Right lobe of liver (tissue), 6 donors: ENCODE data around the gene TXNIP. TPM values are rescaled to one million over a fixed set of nuclear protein-coding genes. Genes with fewer than 3 reads are reported as not detected.
"Not testable (repeated sequence)": the region's sequence is repeated elsewhere in the genome, so short reads cannot be mapped to it uniquely, and the experiment has no call there.

ENCODE experiments used
- ATAC-seq, 4 donors: fragments of 200-7000 bp; cut with Tn5 transposase; one replicate each; pipeline ENCODE4 v1.9.1; 2020; ENCODE audit warnings: mild to moderate bottlenecking in 4 of 4, moderate library complexity in 4 of 4
- DNase-seq, 3 donors: peaks; one replicate each; pipeline ENCODE4 v3.0.0-alpha.2; 2020
- H3K27ac ChIP-seq, 3 donors: fragments of 200-600 bp; one replicate each; pipeline ENCODE4 v1.8.0; 2022
- H3K27me3 ChIP-seq, 2 donors: fragments of 200-600 bp; one replicate each; pipeline ENCODE4 v1.8.0; 2022
- H3K36me3 ChIP-seq, 4 donors: fragments of 200-600 bp; sonication (generic) in 1 of 4; one replicate each; pipeline versions ENCODE4 v1.5.1 to v1.8.0; 2017 to 2022; ENCODE audit warnings: control low read depth in 1 of 4
- H3K4me1 ChIP-seq, 4 donors: fragments of 200-600 bp; sonication (generic) in 1 of 4; one replicate each; pipeline versions ENCODE4 v1.5.1 to v1.8.0; 2017 to 2022; ENCODE audit warnings: control low read depth in 1 of 4
- H3K4me3 ChIP-seq, 3 donors: fragments of 200-600 bp; one replicate each; pipeline ENCODE4 v1.8.0; 2022
- H3K9me3 ChIP-seq, 4 donors: fragments of 200-600 bp; sonication (generic) in 1 of 4; one replicate each; pipeline versions ENCODE4 v1.5.1 to v1.8.0; 2017 to 2022; ENCODE audit warnings: control low read depth in 1 of 4
- POLR2A ChIP-seq: fragments of 450-650 bp; IDR thresholded peaks from one replicate; pipeline ENCODE4 v1.6.1; 2017; ENCODE audit warnings: antibody characterized with exemption, mild to moderate bottlenecking
- WGBS: methylation state at CpG from one replicate; pipeline ENCODE4 v1.1.6; 2018; ENCODE audit warnings: low coverage, low lambda C conversion rate; ENCODE audit not compliant: insufficient coverage; ENCODE audit errors: missing lambda C conversion rate; 5-methylcytosine and 5-hydroxymethylcytosine counted together
- intact Hi-C, 2 donors: fragments of 100-400 bp; cut with DNase I; formaldehyde crosslinking; loops; one replicate each; pipeline versions ENCODE4 v1.11.2 to v1.14.1; 2022
- total RNA-seq, 6 experiments: library from RNA; depleted of rRNA in 2 of 6; stranded (reverse); fragments of >200 nt in 2 of 6; fragmentation: NEBNext Ultra II Directional in 3 of 6; extraction: Animal tissue kit (Norgen Biotek cat#: 25700) in 3 of 6; gene quantifications; one replicate each; pipeline versions ENCODE4 v1.1.0 to v1.2.4, GENCODE V29; 2016 to 2023
- TF ChIP-seq, protein P1 (sequence below), 4 donors: fragments of 200-600 bp in 3 of 4; fragments of 450-650 bp in 1 of 4; IDR thresholded peaks; one replicate each; pipeline versions ENCODE4 v1.5.1 to v1.8.0; 2016 to 2022; ENCODE audit warnings: antibody characterized with exemption in 4 of 4, mild to moderate bottlenecking in 2 of 4
- donor health status: DM: no; HTN: yes; CAD: no.
- donor health status: DM: no; HTN: no; CAD: no.
- donor health status: DM: no; HTN: no; CAD: no.
- donor health status: DM: no; HTN: yes; CAD: no.
- donor health status: DM: no; HTN: yes; CAD: no.

The TXNIP gene
- total RNA-seq, 6 experiments from 2014 or later, result 56.3 to 398 (median 134) TPM

GRCh38 chr1:146029117-146029516, 32.7 kb upstream of the TXNIP start:
- no peaks in the 10 kb centered on the region for H3K27me3 ChIP-seq
- no peak for DNase-seq
- ATAC-seq, result no peak
- H3K27ac ChIP-seq, result no peak overlapping the region
- H3K4me3 ChIP-seq, result no peak overlapping the region
- intact Hi-C loops, result no loop called here
- H3K4me1 ChIP-seq, result peaks cover 0 to 5% (median 0%) of the 10 kb centered on the region in 4 donors
- H3K36me3 ChIP-seq, result no peaks in the 10 kb centered on the region
- no peak for TF ChIP-seq POLR2A
- TF ChIP-seq, protein P1, sequence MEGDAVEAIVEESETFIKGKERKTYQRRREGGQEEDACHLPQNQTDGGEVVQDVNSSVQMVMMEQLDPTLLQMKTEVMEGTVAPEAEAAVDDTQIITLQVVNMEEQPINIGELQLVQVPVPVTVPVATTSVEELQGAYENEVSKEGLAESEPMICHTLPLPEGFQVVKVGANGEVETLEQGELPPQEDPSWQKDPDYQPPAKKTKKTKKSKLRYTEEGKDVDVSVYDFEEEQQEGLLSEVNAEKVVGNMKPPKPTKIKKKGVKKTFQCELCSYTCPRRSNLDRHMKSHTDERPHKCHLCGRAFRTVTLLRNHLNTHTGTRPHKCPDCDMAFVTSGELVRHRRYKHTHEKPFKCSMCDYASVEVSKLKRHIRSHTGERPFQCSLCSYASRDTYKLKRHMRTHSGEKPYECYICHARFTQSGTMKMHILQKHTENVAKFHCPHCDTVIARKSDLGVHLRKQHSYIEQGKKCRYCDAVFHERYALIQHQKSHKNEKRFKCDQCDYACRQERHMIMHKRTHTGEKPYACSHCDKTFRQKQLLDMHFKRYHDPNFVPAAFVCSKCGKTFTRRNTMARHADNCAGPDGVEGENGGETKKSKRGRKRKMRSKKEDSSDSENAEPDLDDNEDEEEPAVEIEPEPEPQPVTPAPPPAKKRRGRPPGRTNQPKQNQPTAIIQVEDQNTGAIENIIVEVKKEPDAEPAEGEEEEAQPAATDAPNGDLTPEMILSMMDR (IDR thresholded peaks at IDR 0.05), result no peak
- H3K9me3 ChIP-seq, result no peaks in the 10 kb centered on the region

DNA sequence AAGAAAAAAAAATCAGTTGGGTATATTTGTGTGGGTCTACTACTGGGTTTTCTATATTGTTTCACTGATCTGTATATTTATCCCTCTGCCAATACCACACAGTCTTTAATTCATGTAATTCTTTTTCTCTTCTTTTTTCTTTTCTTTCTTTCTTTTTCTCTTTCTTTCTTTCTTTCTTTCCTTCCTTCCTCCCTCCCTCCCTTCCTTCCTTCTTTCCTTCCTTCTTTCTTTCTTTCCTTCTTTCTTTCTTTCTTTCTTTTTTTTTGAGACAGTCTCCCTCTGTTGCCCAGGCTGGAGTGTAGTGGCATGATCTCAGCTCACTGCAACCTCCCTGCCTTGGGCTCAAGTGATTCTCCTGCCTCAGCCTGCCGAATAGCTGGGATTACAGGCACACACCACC, 30.3 kb upstream of the TXNIP start:
- H3K27me3 ChIP-seq, H3K36me3 ChIP-seq, H3K9me3 ChIP-seq, DNase-seq, intact Hi-C loops, ATAC-seq, H3K27ac ChIP-seq, H3K4me1 ChIP-seq, H3K4me3 ChIP-seq: not testable (repeated sequence)
- no CpG with 5 or more reads among the region's 1 CpG for WGBS

DNA sequence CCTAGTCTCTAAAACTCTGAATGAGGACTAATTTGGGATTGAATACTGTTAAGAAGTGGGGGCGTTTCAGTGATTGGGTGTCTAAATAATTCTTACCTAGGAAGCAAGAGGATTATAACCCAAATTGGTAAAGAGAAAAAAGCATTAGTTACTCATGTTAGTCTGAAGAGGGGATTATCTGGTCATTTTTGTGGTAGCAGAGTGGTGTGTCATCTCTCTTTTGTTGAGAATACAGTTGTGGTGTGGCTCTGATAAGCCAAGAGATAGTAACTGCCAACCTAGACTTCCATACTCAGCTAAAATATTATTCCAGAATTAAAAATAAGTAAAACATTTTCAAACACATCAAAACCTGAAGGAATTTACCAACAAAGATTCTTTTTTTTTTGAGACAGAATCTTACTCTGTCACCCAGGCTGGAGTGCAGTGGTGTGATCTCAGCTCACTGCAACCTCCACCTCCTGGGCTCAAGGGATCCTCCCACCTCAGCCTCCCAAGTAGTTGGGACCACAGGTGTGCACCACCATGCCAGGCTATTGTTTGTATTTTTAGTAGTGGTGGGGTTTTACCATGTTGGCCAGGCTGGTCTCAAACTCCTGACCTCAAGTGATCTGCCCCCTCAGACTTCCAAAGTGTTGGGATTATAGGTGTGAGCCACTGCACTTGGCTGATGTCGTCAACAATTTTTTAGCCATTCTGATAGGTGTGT, 29.6 kb upstream of the TXNIP start:
- H3K4me1 ChIP-seq, H3K9me3 ChIP-seq, H3K4me3 ChIP-seq, DNase-seq, intact Hi-C loops, H3K36me3 ChIP-seq, H3K27me3 ChIP-seq, H3K27ac ChIP-seq, ATAC-seq: not testable (repeated sequence)
- 70% methylated on average over 2 of the region's 2 CpGs for WGBS

- intact Hi-C loops, result no loop called here
- Histone ChIP-seq H3K27me3 (no peaks in the 10 kb centered on the region), H3K36me3 (peaks cover 0 to 15% (median 0%) of the 10 kb centered on the region in 4 donors), H3K4me1 (peaks cover 0 to 12% (median 0%) of the 10 kb centered on the region in 4 donors), H3K4me3 (no peak overlapping the region), H3K9me3 (no peaks in the 10 kb centered on the region), H3K27ac (peak overlapping the region in 2 of 3 donors; percentile 89 to 91)
- no peak for DNase-seq
- ATAC-seq, result no peak
- TF ChIP-seq, protein P1 (IDR thresholded peaks at IDR 0.05), result no peak
- TF ChIP-seq POLR2A, result no peak
- WGBS, result 79% methylated on average over 7 of the region's 7 CpGs
Observed at GRCh38 chr1:146022403-146023127, 26.2 kb upstream of the TXNIP start.

DNA sequence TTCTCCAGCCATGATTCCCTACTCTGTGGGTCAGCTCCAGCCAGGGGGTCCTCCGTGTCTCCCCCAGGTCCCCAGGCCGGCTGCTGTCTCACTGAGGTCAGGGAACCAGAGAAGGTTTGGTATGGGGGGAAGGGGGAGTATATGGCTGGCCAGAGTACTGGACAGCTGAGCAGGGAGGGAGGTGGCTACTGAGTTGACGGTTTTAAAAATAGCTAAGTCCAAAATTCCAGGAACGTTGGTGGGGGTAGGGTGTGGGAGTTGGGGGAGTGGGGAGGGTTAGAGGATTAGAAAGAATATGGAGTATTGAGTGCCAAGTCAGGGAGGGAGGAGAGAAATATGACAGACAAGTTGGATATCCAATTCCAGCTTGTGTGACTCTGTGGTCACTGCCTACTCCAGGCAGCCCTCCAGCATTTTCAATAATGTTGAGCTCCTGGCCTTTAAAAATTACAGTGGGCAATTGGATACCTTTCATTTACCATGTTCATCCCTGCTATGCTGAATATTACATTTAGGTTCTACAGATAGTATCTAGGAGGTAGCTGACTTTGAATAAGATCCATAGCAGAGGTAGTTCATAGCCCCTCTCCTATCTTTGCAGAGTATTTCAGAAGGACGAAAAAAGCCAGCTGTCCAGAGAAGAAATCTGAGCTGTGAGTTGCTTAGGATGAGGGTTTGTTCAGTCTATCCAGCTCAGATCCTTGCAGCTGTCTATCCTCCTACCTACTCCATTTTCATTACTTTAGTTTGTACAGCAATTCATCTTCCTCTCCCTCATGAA, 25.4 kb upstream of the TXNIP start, which contains the start of gene HJV:
Gene HJV (minus strand): TSS at position 114 of the 781 bp plus-strand sequence. CDS start 1,504 bp downstream, outside the sequence.
- ATAC-seq (peak; percentile 62 to 85 (median 75)), DNase-seq (peak; percentile 41 to 87 (median 72))
- 36% methylated on average over 5 of the region's 5 CpGs for WGBS
- H3K4me3 ChIP-seq, result peak within 1 kb of the TSS; percentile 40 to 58 (median 56)
- peak within 1 kb of the TSS; percentile 83 to 91 (median 89) for H3K27ac ChIP-seq
- TF ChIP-seq, protein P1 (IDR thresholded peaks at IDR 0.05), result no peak
- peak; percentile 58 for TF ChIP-seq POLR2A
- peaks cover 0 to 16% (median 0%) of the 10 kb centered on the region in 4 donors for H3K36me3 ChIP-seq
- H3K4me1 ChIP-seq, result peaks cover 0 to 12% (median 0%) of the 10 kb centered on the region in 4 donors
- H3K9me3 ChIP-seq, result no peaks in the 10 kb centered on the region
- no peaks in the 10 kb centered on the region for H3K27me3 ChIP-seq
- intact Hi-C loops, result no loop called here
